ENCODE measurements around the gene TMEM178B. TPM values are rescaled to one million over a fixed set of nuclear protein-coding genes. Genes with fewer than 3 reads are reported as not detected.

TMEM178B gene
- total RNA-seq, 1 experiment from 2014 or later = 0.39 TPM

DNA sequence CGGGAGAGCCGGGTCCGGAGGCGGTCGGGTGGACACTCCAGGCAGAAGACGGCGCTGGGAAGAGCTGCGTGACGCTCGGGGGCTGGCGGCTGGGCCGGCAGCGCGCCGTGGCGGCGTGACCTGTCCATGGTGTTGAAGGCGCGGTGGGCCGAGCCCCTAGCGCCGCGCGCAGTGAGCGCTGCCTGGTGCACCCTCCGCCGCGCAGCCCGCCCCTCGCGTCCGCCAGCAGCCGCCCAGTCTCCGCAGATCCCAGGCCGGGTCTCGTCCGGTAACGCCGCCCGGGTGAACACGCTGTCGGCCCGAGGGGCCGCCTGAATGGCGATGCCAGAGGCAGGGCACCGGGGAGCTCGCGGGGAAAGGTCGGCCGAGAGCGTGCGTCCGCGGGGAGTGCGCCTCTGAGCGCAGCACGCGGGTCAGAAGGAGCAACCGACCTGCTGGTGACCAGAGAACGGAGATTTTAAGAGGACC, 657 bp upstream of the TMEM178B start:
- TF ChIP-seq POLR2AphosphoS5 (IDR thresholded peaks at IDR 0.05; ENCODE audit: low read depth, low read length) (no peak), TCF7L2 (IDR thresholded peaks at IDR 0.05; ENCODE audit: low read depth, low read length) (no peak), SIN3A (IDR thresholded peaks at IDR 0.05; ENCODE audit: borderline replicate concordance, insufficient read depth, low read depth, low read length) (no peak)
- TF ChIP-seq, protein P1, sequence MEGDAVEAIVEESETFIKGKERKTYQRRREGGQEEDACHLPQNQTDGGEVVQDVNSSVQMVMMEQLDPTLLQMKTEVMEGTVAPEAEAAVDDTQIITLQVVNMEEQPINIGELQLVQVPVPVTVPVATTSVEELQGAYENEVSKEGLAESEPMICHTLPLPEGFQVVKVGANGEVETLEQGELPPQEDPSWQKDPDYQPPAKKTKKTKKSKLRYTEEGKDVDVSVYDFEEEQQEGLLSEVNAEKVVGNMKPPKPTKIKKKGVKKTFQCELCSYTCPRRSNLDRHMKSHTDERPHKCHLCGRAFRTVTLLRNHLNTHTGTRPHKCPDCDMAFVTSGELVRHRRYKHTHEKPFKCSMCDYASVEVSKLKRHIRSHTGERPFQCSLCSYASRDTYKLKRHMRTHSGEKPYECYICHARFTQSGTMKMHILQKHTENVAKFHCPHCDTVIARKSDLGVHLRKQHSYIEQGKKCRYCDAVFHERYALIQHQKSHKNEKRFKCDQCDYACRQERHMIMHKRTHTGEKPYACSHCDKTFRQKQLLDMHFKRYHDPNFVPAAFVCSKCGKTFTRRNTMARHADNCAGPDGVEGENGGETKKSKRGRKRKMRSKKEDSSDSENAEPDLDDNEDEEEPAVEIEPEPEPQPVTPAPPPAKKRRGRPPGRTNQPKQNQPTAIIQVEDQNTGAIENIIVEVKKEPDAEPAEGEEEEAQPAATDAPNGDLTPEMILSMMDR (IDR thresholded peaks at IDR 0.05) = no peak
- TF ChIP-seq, protein P2, sequence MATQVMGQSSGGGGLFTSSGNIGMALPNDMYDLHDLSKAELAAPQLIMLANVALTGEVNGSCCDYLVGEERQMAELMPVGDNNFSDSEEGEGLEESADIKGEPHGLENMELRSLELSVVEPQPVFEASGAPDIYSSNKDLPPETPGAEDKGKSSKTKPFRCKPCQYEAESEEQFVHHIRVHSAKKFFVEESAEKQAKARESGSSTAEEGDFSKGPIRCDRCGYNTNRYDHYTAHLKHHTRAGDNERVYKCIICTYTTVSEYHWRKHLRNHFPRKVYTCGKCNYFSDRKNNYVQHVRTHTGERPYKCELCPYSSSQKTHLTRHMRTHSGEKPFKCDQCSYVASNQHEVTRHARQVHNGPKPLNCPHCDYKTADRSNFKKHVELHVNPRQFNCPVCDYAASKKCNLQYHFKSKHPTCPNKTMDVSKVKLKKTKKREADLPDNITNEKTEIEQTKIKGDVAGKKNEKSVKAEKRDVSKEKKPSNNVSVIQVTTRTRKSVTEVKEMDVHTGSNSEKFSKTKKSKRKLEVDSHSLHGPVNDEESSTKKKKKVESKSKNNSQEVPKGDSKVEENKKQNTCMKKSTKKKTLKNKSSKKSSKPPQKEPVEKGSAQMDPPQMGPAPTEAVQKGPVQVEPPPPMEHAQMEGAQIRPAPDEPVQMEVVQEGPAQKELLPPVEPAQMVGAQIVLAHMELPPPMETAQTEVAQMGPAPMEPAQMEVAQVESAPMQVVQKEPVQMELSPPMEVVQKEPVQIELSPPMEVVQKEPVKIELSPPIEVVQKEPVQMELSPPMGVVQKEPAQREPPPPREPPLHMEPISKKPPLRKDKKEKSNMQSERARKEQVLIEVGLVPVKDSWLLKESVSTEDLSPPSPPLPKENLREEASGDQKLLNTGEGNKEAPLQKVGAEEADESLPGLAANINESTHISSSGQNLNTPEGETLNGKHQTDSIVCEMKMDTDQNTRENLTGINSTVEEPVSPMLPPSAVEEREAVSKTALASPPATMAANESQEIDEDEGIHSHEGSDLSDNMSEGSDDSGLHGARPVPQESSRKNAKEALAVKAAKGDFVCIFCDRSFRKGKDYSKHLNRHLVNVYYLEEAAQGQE (IDR thresholded peaks at IDR 0.05; ENCODE audit: insufficient read depth in 1 of 2, low read depth in 2 of 2, low read length in 1 of 2) = peak; percentile 69 to 91; a peak in 3 of 4 replicates
- H3K36me3 ChIP-seq (ENCODE audit: control insufficient read depth, insufficient read depth, low read length) = no peaks in the 10 kb centered on the region
- peaks cover 6% of the 10 kb centered on the region; the same call in 1 of the 2 replicates for H3K4me1 ChIP-seq (ENCODE audit: control insufficient read depth, insufficient read depth, low read length)
- intact Hi-C loops (cut with micrococcal nuclease; ENCODE audit: unreplicated experiment) (no loop called here), in situ Hi-C loops (cut with HindIII; ENCODE audit: low pct_unique_long_range_greater_than_20kb, low sequenced_read_pairs) (no loop called here)
- peaks cover 54% of the 10 kb centered on the region for H3K27me3 ChIP-seq (ENCODE audit: control insufficient read depth, insufficient read depth, low read length)
- peak overlapping the region; percentile 37 to 60 for H3K4me3 ChIP-seq (ENCODE audit: low read depth in 2 of 2, low read length in 2 of 2)
- ChIA-PET POLR2A (interaction anchor here (0.6 kb wide), 1 partner anchor 59 kb away, joined by 3 read pairs; the partner anchor contains the start of gene MRPS33), CTCF (no interaction called here)
- peak; percentile 68 for ATAC-seq
- no peak overlapping the region for H3K27ac ChIP-seq (ENCODE audit: low read length)
- no peak for DNase-seq (ENCODE audit: low read depth, low spot score)
- no peaks in the 10 kb centered on the region for H3K9me3 ChIP-seq (ENCODE audit: control insufficient read depth, insufficient read depth, low read depth, low read length)
- no TSS peak for BruUV-seq (replicated peaks)

DNA sequence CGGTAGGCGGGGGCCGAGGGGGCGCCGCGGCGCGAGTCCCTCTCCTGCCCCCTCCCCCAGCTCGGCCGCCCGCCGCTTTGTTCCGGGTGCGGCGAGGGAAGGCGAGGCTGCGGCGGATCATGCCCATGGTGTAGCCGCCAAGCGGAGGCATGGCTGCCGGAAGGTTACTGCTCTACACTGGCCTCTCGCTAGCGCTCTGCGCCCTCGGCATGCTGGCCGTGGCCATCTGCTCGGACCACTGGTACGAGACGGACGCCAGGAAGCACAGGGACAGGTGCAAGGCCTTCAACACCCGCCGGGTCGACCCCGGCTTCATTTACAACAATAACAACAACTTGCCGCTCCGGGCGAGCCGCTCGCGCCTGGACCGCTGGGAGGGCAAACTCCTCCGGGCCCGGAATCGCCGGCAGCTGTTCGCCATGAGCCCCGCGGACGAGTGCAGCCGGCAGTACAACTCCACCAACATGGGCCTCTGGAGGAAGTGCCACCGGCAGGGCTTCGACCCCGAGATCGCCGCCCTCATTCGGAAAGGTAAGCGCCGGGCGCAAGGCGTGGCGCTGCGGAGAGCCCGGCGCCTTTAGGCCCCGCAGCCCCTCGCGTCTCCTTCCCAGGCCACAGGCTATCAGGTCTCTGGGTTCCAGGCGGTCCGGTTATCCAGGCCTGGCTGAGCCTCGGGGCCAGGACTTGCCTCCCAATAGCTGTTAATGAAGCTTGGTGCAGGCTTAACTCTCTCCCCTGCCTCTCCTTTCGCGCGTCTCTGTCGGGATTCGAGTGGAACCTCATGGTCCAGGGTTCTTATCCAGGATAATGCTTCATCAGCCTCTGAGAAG, 513 bp downstream of the TMEM178B start:
- H3K9me3 ChIP-seq (ENCODE audit: control insufficient read depth, insufficient read depth, low read depth, low read length) = no peaks in the 10 kb centered on the region
- intact Hi-C loops (cut with micrococcal nuclease; ENCODE audit: unreplicated experiment) = no loop called here
- TF ChIP-seq TCF7L2 (IDR thresholded peaks at IDR 0.05; ENCODE audit: low read depth, low read length) (no peak), POLR2AphosphoS5 (IDR thresholded peaks at IDR 0.05; ENCODE audit: low read depth, low read length) (no peak), SIN3A (IDR thresholded peaks at IDR 0.05; ENCODE audit: borderline replicate concordance, insufficient read depth, low read depth, low read length) (no peak)
- TF ChIP-seq, protein P1 (IDR thresholded peaks at IDR 0.05) = no peak
- TF ChIP-seq, protein P2 (IDR thresholded peaks at IDR 0.05; ENCODE audit: insufficient read depth in 1 of 2, low read depth in 2 of 2, low read length in 1 of 2) = no peak
- ATAC-seq (peak; percentile 79), DNase-seq (ENCODE audit: low read depth, low spot score) (no peak)
- CTCF ChIA-PET = no interaction called here
- no peaks in the 10 kb centered on the region for H3K36me3 ChIP-seq (ENCODE audit: control insufficient read depth, insufficient read depth, low read length)
- peak overlapping the region; percentile 37 to 60 for H3K4me3 ChIP-seq (ENCODE audit: low read depth in 2 of 2, low read length in 2 of 2)
- POLR2A ChIA-PET = no interaction called here
- in situ Hi-C loops (cut with HindIII; ENCODE audit: low pct_unique_long_range_greater_than_20kb, low sequenced_read_pairs) = no loop called here
- peaks cover 6% of the 10 kb centered on the region; the same call in 1 of the 2 replicates for H3K4me1 ChIP-seq (ENCODE audit: control insufficient read depth, insufficient read depth, low read length)
- peaks cover 53% of the 10 kb centered on the region for H3K27me3 ChIP-seq (ENCODE audit: control insufficient read depth, insufficient read depth, low read length)
- BruUV-seq (replicated peaks) = no TSS peak
- no peak overlapping the region for H3K27ac ChIP-seq (ENCODE audit: low read length)

All from Panc1 (cell line).